ENCODE results near the gene CLCN3. TPM values are rescaled to one million over a fixed set of nuclear protein-coding genes. Genes with fewer than 3 reads are reported as not detected.

CLCN3 gene
- total and polyA plus RNA-seq, 9 of the 15 experiments (the other 6 are each of a cell fraction or from before 2014, with no cell fraction given): 12.7 to 60.6 (median 38.5) TPM

GRCh38 chr4:169612871-169613859 lies 7.2 kb upstream of the CLCN3 start:
- peak; percentile 76 for FAIRE-seq
- peak overlapping the region; percentile 64 for H3K27ac ChIP-seq (ENCODE audit: extremely low read depth, low read depth, low read length)
- ChIA-PET CTCF (ENCODE audit: low intra/inter-chr PET ratio) (interaction anchor here (1.0 to 1.6 kb wide), 2 partner anchors 96 to 435 kb away, joined by 4 to 7 read pairs; no protein-coding TSS in a partner anchor), POLR2A (interaction anchor here (0.8 to 2.2 kb wide), 8 partner anchors 13 to 110 kb away, joined by 3 to 21 read pairs (median 4); no protein-coding TSS in a partner anchor)
- peaks cover 11 to 27% of the 10 kb centered on the region in 2 experiments for H3K4me1 ChIP-seq (replicated peaks in 1 of 2; ENCODE audit: control insufficient read depth in 2 of 2, insufficient read depth in 2 of 2, low read length in 2 of 2)
- peak overlapping the region in 1 of 2 experiments; percentile 47; a peak in 2 of 4 replicates for H3K9ac ChIP-seq (ENCODE audit: insufficient read depth in 1 of 2, low read depth in 2 of 2, low read length in 2 of 2)
- peaks cover 41% of the 10 kb centered on the region for H3K79me2 ChIP-seq (ENCODE audit: control insufficient read depth, insufficient read depth, low read length)
- no peaks in the 10 kb centered on the region for H3K9me3 ChIP-seq (replicated peaks; ENCODE audit: control insufficient read depth, insufficient read depth, low read depth, low read length)
- H3K9me1 ChIP-seq (ENCODE audit: control insufficient read depth, insufficient read depth, low read length): no peaks in the 10 kb centered on the region
- in situ Hi-C loops (cut with MboI) (loop anchor here (10.0 to 25.0 kb wide), 2 partner anchors 142 to 424 kb away; partner anchors contain the start of genes HPF1 and MFAP3L), intact Hi-C loops (cut with micrococcal nuclease) (loop anchor here (1.0 to 2.0 kb wide), 4 partner anchors 48 to 434 kb away; no protein-coding TSS in a partner anchor)
- no TSS peak for BruUV-seq (replicated peaks)
- WGBS (ENCODE audit: insufficient coverage, low coverage, missing lambda C conversion rate): 4% methylated on average over 9 of the region's 9 CpGs
- H2AFZ ChIP-seq (ENCODE audit: low read depth, low read length): peak overlapping the region; percentile 94
- H3K4me2 ChIP-seq (ENCODE audit: insufficient read depth, low read length): peak overlapping the region; percentile 90
- H3K36me3 ChIP-seq (ENCODE audit: control insufficient read depth, insufficient read depth, low read length): peaks cover 5% of the 10 kb centered on the region
- DNase-seq (ENCODE audit: extremely low read depth in 1 of 4, low spot score in 3 of 4): peak; percentile 31 to 89 (median 51)
- no peaks in the 10 kb centered on the region for H3K27me3 ChIP-seq (ENCODE audit: control insufficient read depth in 2 of 2, insufficient read depth in 2 of 2, low read length in 2 of 2)
- ATAC-seq: peak; percentile 49
- H3K4me3 ChIP-seq: peak overlapping the region; percentile 80
- no peaks in the 10 kb centered on the region for H4K20me1 ChIP-seq (replicated peaks; ENCODE audit: control insufficient read depth, insufficient read depth, low read length)
- TF ChIP-seq CTBP1 (IDR thresholded peaks at IDR 0.05; ENCODE audit: borderline replicate concordance) (peak; percentile 35; the same call in 1 of the 2 replicates), ARID2 (IDR thresholded peaks at IDR 0.05) (0 out of 2 replicates have a peak, but pooled peaks have one; percentile 24), ZNF140 (CRISPR knock-in tag; IDR thresholded peaks at IDR 0.05) (no peak), PREB (CRISPR knock-in tag; IDR thresholded peaks at IDR 0.05) (no peak), HNRNPLL (IDR thresholded peaks at IDR 0.05; ENCODE audit: low read depth, low read length, poor library complexity, severe bottlenecking) (no peak), RHOXF2B (CRISPR knock-in tag; conservative IDR thresholded peaks at IDR 0.05) (no peak), BDP1 (IDR thresholded peaks at IDR 0.05; ENCODE audit: insufficient read depth, insufficient read length) (no peak), PTRF (tag; IDR thresholded peaks at IDR 0.05) (no peak), ZNF586 (CRISPR knock-in tag; conservative IDR thresholded peaks at IDR 0.05) (no peak), HNRNPK (IDR thresholded peaks at IDR 0.05; ENCODE audit: low read depth, low read length, poor library complexity, severe bottlenecking) (no peak), HCFC1 (IDR thresholded peaks at IDR 0.05; ENCODE audit: low read depth, low read length) (no peak), SMARCE1 (IDR thresholded peaks at IDR 0.05) (no peak), ZNF699 (CRISPR knock-in tag; IDR thresholded peaks at IDR 0.05; ENCODE audit: insufficient replicate concordance) (no peak), HDAC3 (IDR thresholded peaks at IDR 0.05; ENCODE audit: borderline replicate concordance, partially characterized antibody) (peak; percentile 39), STAT5A (IDR thresholded peaks at IDR 0.05; ENCODE audit: borderline replicate concordance, low read length) (no peak; the same call in 1 of the 2 replicates), ATF1 (CRISPR knock-in tag; IDR thresholded peaks at IDR 0.05) (no peak), ATF1 (tag; IDR thresholded peaks at IDR 0.05) (no peak), ZNF165 (CRISPR knock-in tag; IDR thresholded peaks at IDR 0.05; ENCODE audit: borderline replicate concordance) (no peak), THAP7 (CRISPR knock-in tag; IDR thresholded peaks at IDR 0.05) (no peak)

Measured in K562 (cell line).